Measurements from ENCODE around the gene HM13. TPM values are rescaled to one million over a fixed set of nuclear protein-coding genes. Genes with fewer than 3 reads are reported as not detected.
"Not testable (repeated sequence)": the region's sequence is repeated elsewhere in the genome, so short reads cannot be mapped to it uniquely, and the experiment has no call there.

The HM13 gene
- total RNA-seq, 1 donor from 2014 or later, result 176 TPM

GRCh38 chr20:31608251-31608945, 94.2 kb downstream of the HM13 start:
- DNase-seq (ENCODE audit: low spot score), result peak; percentile 92

DNA sequence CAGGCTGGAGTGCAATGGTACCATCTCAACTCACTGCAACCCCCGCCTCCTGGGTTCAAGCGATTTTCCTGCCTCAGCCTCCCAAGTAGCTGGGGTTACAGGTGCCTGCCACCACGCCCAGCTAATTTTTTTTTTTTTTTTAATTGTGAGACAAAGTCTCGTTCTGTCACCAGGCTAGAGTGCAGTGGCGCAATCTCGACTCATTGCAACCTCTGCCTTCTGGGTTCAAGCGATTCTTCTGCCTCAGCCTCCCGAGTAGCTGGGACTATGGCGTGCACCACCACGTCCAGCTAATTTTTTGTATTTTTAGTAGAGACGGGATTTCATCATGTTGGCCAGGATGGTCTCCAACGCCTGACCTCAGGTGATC, 98.0 kb downstream of the HM13 start:
- not testable (repeated sequence) for DNase-seq (ENCODE audit: low spot score)

GRCh38 chr20:31615416-31615815, 101.2 kb downstream of the HM13 start:
- DNase-seq (ENCODE audit: low spot score), result no peak

GRCh38 chr20:31617432-31618104, 103.3 kb downstream of the HM13 start:
- DNase-seq (ENCODE audit: low spot score), result no peak

Other genes with a start within 250 kb of the HM13 start
- not detected for gene DEFB116, start 205.9 kb upstream of the HM13 start, total RNA-seq
- gene DEFB118, start 145.8 kb upstream of the HM13 start, total RNA-seq, result not detected
- gene DEFB119, start 123.9 kb upstream of the HM13 start, total RNA-seq, result not detected
- gene DEFB121, start 108.2 kb upstream of the HM13 start, total RNA-seq, result not detected
- not detected for gene DEFB123, start 73.8 kb upstream of the HM13 start, total RNA-seq
- gene DEFB124, start 39.3 kb upstream of the HM13 start, total RNA-seq, result 3.3 TPM
- gene REM1, start 39.2 kb upstream of the HM13 start, total RNA-seq, result 8.6 TPM
- 367 TPM for gene ID1, start 90.8 kb downstream of the HM13 start, total RNA-seq
- 4.0 TPM for gene COX4I2, start 123.5 kb downstream of the HM13 start, total RNA-seq
- gene BCL2L1, start 208.4 kb downstream of the HM13 start, total RNA-seq, result 91.4 TPM
- 0.81 TPM for gene TPX2, start 224.8 kb downstream of the HM13 start, total RNA-seq

Measured in ureter (tissue), 1 donor.